Natural killer cell (primary cell): ENCODE measurements around the gene OCIAD2. TPM values are rescaled to one million over a fixed set of nuclear protein-coding genes. Genes with fewer than 3 reads are reported as not detected.

Experiments used
- ATAC-seq, 3 donors: fragments of 150-1000 bp in 2 of 3; fragments of 200-7000 bp in 1 of 3; cut with Tn5 transposase; 1 replicate in 1 of 3; 2 replicates in 2 of 3; pipeline ENCODE4 v1.10.0; 2021; ENCODE audit warnings: mild to moderate bottlenecking in 2 of 3, moderate library complexity in 2 of 3
- DNase-seq, 2 donors: peaks; one replicate each; pipeline versions ENCODE4 v3.0.0 to v3.0.0-alpha.2; 2013 to 2021; ENCODE audit warnings: mixed read lengths in 1 of 2
- H3K27ac ChIP-seq: one replicate; pipeline ENCODE4 v1.5.1; 2013; ENCODE audit warnings: mild to moderate bottlenecking, low read length
- H3K27me3 ChIP-seq: one replicate; pipeline ENCODE4 v1.6.1; 2013; ENCODE audit warnings: low read length; ENCODE audit not compliant: control insufficient read depth, insufficient read depth
- H3K36me3 ChIP-seq: one replicate; pipeline ENCODE4 v1.6.1; 2013; ENCODE audit warnings: low read length; ENCODE audit not compliant: control insufficient read depth, insufficient read depth
- H3K4me1 ChIP-seq: one replicate; pipeline ENCODE4 v1.6.1; 2013; ENCODE audit warnings: low read length; ENCODE audit not compliant: control insufficient read depth, insufficient read depth
- H3K4me3 ChIP-seq: one replicate; pipeline ENCODE4 v1.5.1; 2013; ENCODE audit warnings: low read length
- H3K9me3 ChIP-seq: one replicate; pipeline ENCODE4 v1.6.1; 2013; ENCODE audit warnings: low read length; ENCODE audit not compliant: control insufficient read depth, insufficient read depth
- H3K27ac Mint-ChIP-seq, 2 donors: one replicate each; pipeline ENCODE4 v1.8.0; 2022; ENCODE audit warnings: mild to moderate bottlenecking in 2 of 2, mixed read lengths in 2 of 2, moderate library complexity in 1 of 2
- H3K27me3 Mint-ChIP-seq, 2 donors: one replicate each; pipeline ENCODE4 v1.8.0; 2022; ENCODE audit warnings: low read depth in 2 of 2, mixed read lengths in 2 of 2
- H3K36me3 Mint-ChIP-seq: one replicate; pipeline ENCODE4 v1.8.0; 2022; ENCODE audit warnings: mixed read lengths
- H3K4me1 Mint-ChIP-seq, 2 donors: one replicate each; pipeline ENCODE4 v1.8.0; 2022; ENCODE audit warnings: mixed read lengths in 2 of 2
- H3K4me3 Mint-ChIP-seq: one replicate; pipeline ENCODE4 v1.8.0; 2022; ENCODE audit warnings: mild to moderate bottlenecking, moderate library complexity, mixed read lengths
- H3K9me3 Mint-ChIP-seq, 2 donors: one replicate each; pipeline ENCODE4 v1.8.0; 2022; ENCODE audit warnings: mixed read lengths in 2 of 2
- CTCF ChIP-seq: fragments of 200-600 bp; IDR thresholded peaks from one replicate; pipeline ENCODE4 v1.8.0; 2022; ENCODE audit warnings: antibody characterized with exemption
- WGBS: methylation state at CpG from one replicate; pipeline ENCODE4 v1.1.7; 2013; ENCODE audit warnings: missing lambda C conversion rate; ENCODE audit not compliant: insufficient coverage; 5-methylcytosine and 5-hydroxymethylcytosine counted together
- intact Hi-C: fragments of 100-400 bp; cut with micrococcal nuclease; formaldehyde crosslinking; loops from one replicate; pipeline ENCODE4 v1.14.2; 2022
- total RNA-seq, 4 donors: library from RNA; stranded (reverse); fragments of 120-200 nt in 1 of 4; gene quantifications; one replicate each; pipeline versions ENCODE4 v1.2.3 to v1.2.4, GENCODE V29; 2013 to 2022

The OCIAD2 gene
- total RNA-seq, 3 donors from 2014 or later (not counting 1 experiment from before 2014, with no cell fraction given): 25.8 to 34.3 (median 26.1) TPM

DNA sequence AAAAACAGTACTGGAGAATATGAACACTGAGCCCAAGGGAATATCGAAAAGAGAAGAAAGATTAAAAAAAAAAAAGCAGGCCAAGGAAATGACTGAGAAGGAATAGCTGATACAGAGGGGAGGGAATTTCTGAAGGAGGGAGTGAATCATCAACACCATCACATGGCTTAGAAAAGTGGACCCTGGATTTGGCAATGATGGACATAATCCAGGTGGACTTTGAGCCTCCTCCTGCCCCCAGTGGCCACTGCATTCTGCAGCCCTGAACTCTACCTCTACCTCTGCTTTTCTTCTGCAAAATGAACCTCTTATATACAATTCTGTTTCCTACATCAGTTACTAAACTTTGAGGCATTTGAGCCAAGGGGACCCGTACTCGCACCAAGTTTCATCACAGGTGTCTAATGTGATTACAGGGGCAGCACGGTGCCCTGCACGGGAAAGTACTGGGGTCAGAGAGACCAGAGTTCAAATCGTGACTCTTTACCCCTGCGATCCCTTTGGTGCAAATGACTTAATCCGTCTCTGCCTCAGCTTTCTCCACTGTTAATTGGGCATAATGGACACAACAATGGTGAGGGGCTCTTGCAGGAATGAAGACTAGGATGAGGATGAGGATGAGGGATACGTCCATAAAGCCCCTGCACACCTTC lies 1.1 kb downstream of the OCIAD2 start:
- Histone ChIP-seq H3K36me3 (peaks cover 14% of the 10 kb centered on the region), H3K27me3 (no peaks in the 10 kb centered on the region), H3K27ac (no peak overlapping the region), H3K9me3 (no peaks in the 10 kb centered on the region), H3K4me1 (peaks cover 15% of the 10 kb centered on the region), H3K4me3 (peak overlapping the region; percentile 67)
- Mint-ChIP-seq H3K27ac (peak overlapping the region; percentile 5 to 98), H3K36me3 (no peaks in the 10 kb centered on the region), H3K27me3 (no peaks in the 10 kb centered on the region), H3K4me1 (peaks cover 23 to 26% of the 10 kb centered on the region in 2 donors), H3K4me3 (peak overlapping the region; percentile 78), H3K9me3 (no peaks in the 10 kb centered on the region)
- TF ChIP-seq CTCF: no peak
- DNase-seq (no peak), ATAC-seq (no peak)
- 93% methylated on average over 8 of the region's 9 CpGs for WGBS
- intact Hi-C loops: loop anchor here (1.0 kb wide), 1 partner anchor 327 kb away; no protein-coding TSS in a partner anchor

GRCh38 chr4:48904541-48905142 lies 1.9 kb downstream of the OCIAD2 start:
- Histone ChIP-seq H3K9me3 (no peaks in the 10 kb centered on the region), H3K27me3 (no peaks in the 10 kb centered on the region), H3K4me3 (no peak overlapping the region), H3K4me1 (peaks cover 15% of the 10 kb centered on the region), H3K27ac (no peak overlapping the region), H3K36me3 (peaks cover 17% of the 10 kb centered on the region)
- Mint-ChIP-seq H3K36me3 (no peaks in the 10 kb centered on the region), H3K27ac (peak overlapping the region; percentile 0 to 5), H3K9me3 (no peaks in the 10 kb centered on the region), H3K4me3 (peak overlapping the region; percentile 78), H3K27me3 (no peaks in the 10 kb centered on the region), H3K4me1 (peaks cover 23 to 30% of the 10 kb centered on the region in 2 donors)
- 93% methylated on average over 3 of the region's 3 CpGs for WGBS
- no peak for ATAC-seq
- no peak for DNase-seq
- no peak for TF ChIP-seq CTCF
- intact Hi-C loops: no loop called here

DNA sequence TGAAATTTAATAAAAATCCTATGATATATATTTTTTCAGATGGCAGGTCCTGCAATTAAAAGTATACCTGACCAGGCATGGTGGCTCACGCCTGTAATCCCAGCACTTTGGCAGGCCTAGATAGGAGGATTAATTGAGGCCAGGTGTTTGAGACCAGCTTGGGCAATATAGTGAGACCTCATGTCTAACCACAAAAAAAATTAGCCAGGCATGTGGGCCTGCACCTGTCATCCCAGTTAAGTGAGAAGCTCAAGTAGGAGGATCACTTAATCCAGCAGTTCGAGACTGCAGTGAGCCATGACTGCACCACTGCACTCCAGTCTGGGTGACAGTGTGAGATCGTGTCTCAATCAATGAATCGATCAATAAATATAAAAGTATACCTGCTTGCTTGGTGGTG lies 2.5 kb downstream of the OCIAD2 start:
- Histone ChIP-seq H3K27me3 (no peaks in the 10 kb centered on the region), H3K36me3 (peaks cover 22% of the 10 kb centered on the region), H3K4me3 (no peak overlapping the region), H3K9me3 (no peaks in the 10 kb centered on the region), H3K27ac (no peak overlapping the region), H3K4me1 (peaks cover 15% of the 10 kb centered on the region)
- H3K27ac Mint-ChIP-seq: no peak overlapping the region
- H3K36me3 Mint-ChIP-seq: no peaks in the 10 kb centered on the region
- WGBS: 100% methylated on average over 4 of the region's 4 CpGs
- H3K27me3 Mint-ChIP-seq: no peaks in the 10 kb centered on the region
- H3K9me3 Mint-ChIP-seq: no peaks in the 10 kb centered on the region
- intact Hi-C loops: no loop called here
- H3K4me1 Mint-ChIP-seq: peaks cover 23 to 35% of the 10 kb centered on the region in 2 donors
- no peak for ATAC-seq
- DNase-seq: no peak
- no peak overlapping the region for H3K4me3 Mint-ChIP-seq
- TF ChIP-seq CTCF: no peak

DNA sequence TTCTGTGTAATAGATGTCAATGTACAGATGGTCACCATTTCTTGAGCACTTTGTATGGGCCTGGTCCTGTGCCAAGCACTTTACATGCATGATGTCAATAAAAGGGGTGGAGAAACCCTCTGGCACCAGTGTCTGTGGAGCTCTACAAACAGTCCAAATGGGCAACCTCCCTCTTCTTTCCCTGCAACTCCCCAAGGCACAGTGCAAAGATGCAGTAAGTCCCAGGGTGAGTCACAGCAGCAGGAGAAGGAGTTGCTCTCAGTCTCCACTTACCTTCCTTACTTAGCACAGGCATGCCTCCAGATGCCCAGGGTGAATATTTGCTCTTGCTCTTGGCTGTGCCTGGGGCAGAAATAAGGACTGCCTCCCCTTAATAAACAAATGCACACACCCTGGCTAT lies 4.3 kb downstream of the OCIAD2 start:
- peaks cover 15% of the 10 kb centered on the region for H3K4me1 ChIP-seq

More for the DNA sequence above, 4.3 kb downstream of the OCIAD2 start:
- H3K4me3 Mint-ChIP-seq: no peak overlapping the region
- H3K9me3 ChIP-seq: no peaks in the 10 kb centered on the region
- no peak for ATAC-seq
- no peaks in the 10 kb centered on the region for H3K36me3 Mint-ChIP-seq
- peaks cover 28% of the 10 kb centered on the region for H3K36me3 ChIP-seq
- no peak for TF ChIP-seq CTCF
- no peaks in the 10 kb centered on the region for H3K27me3 ChIP-seq
- H3K27ac ChIP-seq: no peak overlapping the region
- H3K27me3 Mint-ChIP-seq: no peaks in the 10 kb centered on the region
- DNase-seq: no peak
- peaks cover 23 to 40% of the 10 kb centered on the region in 2 donors for H3K4me1 Mint-ChIP-seq
- H3K9me3 Mint-ChIP-seq: no peaks in the 10 kb centered on the region
- intact Hi-C loops: no loop called here
- no peak overlapping the region for H3K27ac Mint-ChIP-seq
- H3K4me3 ChIP-seq: no peak overlapping the region
